GM21528 (cell line): Measurements from ENCODE around the gene BCL11B.

Experiments used
- ATAC-seq: cut with Tn5 transposase; IDR thresholded peaks from one replicate; pipeline ENCODE4 v1.9.1; 2021; ENCODE audit warnings: mild to moderate bottlenecking, moderate library complexity; ENCODE audit not compliant: unreplicated experiment, low FRiP score

The BCL11B gene

DNA sequence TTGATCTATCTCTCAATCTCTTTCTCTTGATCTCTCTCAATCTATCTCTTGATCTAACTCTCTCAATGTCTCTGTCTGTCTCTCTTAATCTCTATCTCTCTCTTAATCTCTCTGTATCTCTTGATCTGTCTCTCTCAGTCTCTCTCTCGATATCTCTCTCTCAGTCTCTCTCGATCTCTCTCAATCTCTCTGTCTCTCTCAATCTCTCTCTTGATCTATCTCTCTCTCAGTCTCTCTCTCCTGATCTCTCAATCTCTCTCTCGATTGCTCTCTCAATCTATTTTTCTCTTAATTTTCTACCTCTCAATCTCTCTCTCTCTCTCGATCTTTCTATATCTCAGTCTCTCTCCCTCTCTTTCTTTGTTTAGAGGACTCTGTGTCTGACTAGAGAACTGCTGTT lies 126.7 kb downstream of the BCL11B start:
- no peak for ATAC-seq

DNA sequence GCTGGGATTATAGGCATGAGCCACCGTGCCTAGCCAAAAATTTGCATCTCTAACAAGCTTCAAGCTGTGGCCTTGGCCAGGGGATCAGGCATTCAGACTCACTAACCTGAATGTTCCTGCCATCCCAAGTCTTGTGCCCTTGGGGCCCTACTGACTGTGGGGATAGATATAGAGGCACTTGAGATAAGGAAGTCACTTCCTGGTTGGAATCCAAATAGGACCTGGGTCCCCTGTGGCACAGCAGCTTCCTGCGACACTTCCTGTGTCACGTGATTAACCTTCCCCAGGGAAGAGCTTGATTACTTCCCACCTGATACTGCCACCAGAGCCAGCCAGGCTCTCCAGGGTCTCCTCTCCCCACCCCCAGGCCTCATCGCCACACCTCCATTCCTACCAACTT lies 128.2 kb downstream of the BCL11B start:
- ATAC-seq, result no peak

DNA sequence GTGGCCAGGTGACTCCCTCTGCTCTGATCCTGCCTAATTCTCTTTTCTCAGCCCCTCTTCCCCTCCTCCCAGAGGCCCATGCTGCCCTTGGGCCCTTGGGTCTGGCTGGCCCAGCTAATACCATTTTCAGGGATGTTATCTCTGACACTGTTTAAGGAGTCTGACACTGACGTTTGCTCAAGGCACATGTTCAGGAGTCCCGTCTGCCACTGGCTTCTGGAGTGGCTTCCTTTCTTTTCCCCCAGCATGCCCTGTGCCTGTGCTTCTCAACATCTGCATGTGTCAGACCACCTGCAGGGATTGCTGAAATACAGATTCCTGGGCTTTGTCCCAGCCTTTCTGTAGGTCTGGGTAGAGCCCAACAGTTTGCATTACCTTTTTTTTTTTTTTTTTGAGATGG lies 128.9 kb downstream of the BCL11B start:
- no peak for ATAC-seq

DNA sequence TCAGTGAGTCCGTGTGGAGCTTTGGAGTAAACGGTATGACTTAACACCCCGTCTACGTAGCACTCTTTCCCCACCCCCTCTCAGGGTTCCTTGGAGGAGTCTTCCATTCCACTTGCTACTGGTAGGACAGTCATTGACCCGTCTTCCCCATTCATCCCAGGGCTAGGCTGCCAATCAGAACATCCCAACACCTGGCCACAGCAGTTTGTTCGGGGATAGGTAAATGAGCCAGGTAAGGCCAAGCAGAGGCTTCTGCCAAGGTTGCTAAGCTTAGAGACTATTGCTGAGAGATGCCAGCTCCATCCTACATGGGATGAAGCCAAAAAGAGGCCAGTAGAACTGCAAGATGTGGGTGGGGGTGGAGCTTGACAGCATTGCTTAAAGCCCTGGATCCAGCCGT lies 130.8 kb downstream of the BCL11B start:
- no peak for ATAC-seq

DNA sequence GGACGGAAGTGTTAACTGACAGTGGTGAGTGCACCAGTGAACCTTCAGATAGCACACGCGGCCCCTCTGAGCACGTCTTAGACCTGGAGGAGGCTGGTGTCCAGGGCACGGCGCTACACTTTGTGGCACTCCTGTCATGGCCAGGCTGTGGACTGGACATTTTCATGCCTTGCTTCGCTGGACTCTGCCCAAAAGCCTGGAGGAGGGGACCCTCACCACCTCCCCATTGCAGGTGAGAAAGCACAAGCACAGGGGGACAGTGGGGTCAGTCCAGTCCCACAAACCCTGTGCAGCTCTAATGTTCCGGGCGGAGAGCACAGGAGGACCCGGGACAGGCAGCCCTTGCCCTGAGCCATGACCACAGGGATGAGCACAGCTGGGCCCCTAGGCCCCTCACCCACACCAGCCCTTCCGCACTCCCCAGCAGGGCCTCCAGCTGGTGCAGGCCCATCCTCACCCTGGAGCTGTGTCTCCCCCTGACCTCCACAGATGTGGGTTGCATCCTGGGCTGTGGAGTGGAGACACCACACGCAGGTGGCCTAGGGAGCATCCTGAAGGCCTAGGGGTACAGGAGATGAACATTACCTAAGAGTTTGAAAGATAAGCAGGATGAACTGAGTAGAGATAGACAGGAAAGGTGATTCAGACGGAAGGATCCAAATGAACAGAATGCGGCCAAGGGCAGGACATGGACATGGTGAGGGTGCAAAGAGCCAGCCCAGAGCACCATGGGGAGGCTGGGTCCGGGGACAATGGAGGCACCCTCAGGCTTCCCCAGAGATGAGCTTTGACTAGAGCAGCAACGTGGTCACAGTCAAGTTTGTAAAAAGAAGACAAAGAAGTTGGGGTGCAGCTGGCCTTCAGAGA lies 132.8 kb downstream of the BCL11B start:
- no peak for ATAC-seq

DNA sequence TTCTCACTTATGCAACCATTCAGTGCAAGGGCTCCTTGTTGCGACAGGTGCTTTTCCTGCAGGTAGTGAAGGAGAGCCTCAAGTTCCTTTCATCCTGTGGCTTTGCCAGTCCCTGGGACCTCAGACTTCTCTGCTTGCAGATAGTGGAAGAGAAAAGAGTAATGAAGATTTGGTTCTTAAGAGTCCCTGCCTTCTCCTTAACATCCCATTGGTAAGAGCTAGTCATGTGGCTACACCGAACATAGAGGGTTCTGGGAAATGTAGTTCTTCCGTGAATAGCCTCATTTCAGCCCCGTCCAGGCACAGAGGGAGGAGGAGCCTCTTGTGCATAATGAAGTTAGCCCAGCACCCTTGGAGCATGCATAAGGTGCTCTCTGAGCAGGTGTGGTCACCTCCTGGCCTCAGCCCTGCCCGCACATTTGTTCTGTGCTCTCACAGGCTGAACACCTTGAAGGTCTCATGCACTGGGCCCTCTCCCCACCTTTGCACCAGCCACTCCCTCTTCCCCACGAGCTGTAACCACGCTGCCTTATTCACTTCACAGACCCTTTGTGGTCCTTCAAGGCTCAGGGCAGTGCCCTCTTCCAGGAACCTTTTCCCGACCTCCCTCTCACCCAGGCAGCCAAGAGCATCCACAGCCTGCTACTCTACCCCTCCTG lies 134.0 kb downstream of the BCL11B start:
- no peak for ATAC-seq

DNA sequence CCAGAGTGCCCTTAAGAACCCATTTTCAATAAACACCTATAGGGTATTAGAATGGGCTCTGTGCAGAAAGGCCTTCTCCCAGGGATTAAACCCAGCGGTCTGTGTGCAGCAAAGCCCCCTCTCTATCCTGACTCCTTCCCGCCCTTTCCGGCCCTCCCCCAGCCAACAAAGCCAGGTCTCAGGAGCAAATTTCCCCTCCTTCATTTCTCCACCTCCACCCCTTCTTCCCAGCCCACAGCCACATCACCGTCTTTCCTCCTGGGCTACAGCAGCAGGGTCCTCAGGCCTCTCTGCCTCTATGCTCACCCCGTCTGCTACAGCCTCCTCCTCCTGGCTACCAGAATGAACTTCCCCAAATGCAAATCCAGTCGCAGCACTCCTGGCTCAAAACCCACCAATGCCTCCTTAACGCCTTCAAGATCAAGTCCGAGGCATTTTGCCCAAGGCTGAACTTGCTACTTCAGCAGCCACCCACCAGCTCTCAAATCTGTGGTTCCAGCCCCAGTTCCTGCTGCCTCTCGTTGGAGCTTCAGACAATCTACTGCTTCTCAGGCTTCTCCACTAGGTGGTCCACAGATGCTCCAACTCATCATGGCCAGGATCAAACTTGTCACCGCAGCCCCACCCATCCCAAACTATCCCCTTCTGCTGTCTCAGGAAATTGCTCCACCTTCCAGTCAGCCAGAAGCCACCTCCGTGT lies 134.8 kb downstream of the BCL11B start:
- no peak for ATAC-seq

DNA sequence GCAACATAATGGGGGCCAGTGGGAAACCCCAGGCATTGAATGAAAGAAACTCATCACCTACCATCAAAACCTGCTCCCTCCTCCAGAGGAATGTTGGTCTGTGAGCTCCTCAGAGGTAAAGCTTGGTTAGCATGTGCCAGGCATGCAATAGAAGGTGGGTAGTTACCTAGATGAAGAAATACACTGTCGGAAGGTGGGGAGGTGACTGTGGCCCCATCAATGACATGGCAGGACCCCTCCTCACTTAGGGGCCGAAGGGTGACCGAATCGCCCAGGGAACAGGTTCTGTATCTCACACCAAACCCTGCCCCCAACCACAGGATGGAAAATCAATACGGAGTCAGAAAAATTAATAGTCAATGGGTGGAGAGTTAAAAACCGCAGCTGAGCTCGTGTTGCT lies 135.6 kb downstream of the BCL11B start:
- no peak for ATAC-seq

DNA sequence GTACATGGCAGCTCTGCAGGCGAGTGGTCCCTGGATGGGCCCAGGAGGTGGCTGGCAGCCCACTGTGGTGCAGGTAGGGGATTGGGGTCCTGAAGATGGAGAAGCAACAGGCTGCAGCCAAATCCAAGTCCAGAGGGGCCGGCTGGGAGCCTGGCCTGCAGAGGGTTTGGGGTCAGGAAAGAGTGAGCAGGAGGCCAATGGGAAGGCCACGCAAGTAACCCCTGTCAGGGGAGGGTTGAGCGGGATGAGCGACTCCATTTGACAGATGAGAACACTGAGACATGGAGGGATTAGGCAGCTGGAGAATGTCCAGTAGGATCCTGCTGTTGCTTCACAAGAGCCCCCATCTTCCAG lies 136.0 kb downstream of the BCL11B start:
- ATAC-seq, result no peak

DNA sequence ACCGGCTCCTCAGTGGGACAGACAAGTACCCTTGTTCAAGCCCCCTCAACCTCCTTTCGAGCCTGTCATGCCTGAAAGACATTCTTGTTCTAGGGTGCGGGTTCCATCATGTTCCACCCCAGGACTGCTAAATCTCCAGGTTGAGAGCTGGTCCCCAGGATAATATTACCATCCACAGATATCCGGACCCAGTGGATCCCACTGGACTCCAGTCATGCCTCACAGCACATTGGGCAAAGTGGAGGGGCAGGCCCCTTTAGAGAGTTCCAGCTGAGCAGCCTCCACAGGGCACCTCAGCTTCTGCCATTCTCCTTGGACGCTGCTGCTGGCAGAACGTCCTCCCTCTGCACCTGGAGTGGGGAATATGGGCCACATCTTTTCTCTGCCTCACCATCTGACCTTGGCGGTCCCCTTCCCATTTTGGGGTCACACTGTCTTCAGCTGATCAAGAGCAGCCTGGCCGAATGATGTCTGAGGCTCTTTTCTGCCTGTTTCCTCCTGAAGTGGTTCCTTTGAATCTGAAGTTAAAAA lies 137.4 kb downstream of the BCL11B start:
- ATAC-seq, result no peak

DNA sequence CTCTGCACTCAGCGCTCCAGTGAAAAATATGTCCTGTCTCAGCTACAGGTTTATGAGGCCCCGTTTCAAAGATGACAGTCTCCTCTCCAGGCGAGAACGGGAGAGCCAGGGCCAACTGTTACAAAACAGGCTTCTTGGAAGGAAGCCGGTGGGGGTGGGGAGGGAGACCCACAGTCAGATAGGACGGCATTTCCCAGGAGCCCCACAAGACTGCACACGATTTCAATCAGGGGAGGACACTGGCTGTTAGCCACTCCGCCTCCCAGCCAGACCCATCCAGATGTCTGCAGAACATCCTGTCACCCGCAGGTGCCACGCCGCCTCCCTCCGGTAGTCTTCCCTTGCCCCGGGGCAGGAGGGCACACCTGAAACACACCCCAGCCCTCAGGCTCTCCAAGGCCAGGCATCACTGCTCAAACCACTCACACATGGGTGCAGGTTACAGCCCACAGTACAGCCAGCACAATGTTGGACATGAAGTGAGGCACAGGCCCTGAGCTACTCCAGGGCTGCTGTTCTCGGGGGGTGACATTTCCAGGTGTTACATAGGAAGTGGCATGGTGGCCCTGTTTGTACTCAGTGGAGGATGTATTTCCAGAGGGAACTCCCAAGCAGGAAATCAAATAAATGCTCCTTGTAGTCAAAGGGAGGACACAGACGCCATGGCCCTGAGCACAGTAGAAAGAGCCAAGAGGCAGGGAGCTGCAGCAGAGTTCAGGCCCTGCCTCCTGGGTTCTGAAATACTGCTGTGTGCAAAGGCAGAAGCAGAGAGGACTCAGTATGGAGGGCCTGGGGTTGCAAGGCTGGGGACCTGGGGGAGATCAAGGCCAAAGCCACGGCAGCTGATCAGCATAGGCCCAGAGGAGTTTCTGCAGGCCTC lies 138.1 kb downstream of the BCL11B start:
- no peak for ATAC-seq

DNA sequence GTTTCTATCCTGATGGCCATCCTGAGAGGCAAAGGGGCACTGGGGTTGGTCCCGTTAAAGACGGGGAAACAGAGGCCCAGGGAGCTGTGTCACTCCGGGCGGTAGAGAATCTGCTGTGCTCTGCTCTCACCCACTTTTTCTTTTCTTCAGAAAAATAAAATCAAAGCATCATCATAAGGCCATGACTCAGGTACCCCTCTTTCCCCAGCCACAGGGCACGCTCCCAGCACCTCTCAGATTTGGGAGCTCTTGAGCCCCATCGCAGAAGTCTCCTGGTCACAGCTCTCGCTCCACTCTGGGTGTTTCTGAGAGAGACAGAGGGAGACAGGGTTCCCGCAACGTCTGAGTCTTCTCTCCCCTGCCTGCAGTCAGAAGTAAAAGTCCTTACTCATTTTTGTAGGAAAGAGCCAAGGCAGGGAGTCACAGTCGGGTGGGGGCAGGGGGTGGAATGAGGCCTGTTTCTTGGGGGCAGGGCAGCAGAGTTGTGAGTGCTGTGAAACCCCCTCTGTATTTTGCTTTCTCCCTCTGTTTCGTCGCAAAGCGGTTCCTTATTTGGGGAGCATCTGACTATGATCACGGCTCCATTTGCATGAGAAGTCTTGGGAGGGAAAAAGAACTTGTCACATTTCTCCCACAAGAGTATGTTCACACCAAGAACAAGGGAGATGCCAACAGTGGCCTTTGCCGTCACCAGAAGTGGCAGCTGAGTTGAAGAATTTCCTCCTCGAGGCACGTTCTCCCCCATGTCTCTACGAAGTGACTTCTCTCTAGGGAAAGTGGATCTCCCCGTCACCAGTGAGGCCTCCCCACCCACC lies 139.0 kb downstream of the BCL11B start:
- no peak for ATAC-seq

DNA sequence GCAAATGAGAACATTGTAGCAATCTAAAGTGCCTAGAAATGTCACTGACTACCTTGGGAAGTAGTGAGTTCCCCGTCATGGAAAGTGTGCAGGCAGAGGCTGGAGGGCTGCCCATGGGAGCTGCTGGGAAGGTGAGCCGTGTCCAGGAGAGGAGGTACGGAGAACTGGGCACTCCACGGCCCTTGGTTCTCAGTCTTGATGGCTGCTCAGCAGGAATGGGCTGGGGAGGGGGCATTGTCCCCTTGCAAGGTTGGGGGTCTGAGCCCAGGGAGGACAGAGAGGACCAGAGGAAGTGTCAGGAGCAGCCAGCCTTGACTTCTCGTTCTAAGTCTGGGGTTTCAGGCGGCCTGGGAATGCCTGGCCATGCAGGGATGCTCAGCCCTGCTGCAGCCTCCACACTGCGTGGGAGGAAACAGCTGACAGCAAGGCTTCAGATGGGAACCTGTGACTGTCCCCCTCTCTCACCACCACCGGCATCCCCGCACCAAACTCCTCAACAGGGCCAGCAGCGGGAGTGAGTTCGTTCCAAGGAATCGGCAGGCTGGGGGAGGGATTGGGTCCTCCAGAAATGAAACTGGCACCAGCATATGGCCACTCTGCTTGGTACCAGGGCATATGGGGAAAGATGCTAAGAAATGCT lies 140.2 kb downstream of the BCL11B start:
- ATAC-seq, result no peak

DNA sequence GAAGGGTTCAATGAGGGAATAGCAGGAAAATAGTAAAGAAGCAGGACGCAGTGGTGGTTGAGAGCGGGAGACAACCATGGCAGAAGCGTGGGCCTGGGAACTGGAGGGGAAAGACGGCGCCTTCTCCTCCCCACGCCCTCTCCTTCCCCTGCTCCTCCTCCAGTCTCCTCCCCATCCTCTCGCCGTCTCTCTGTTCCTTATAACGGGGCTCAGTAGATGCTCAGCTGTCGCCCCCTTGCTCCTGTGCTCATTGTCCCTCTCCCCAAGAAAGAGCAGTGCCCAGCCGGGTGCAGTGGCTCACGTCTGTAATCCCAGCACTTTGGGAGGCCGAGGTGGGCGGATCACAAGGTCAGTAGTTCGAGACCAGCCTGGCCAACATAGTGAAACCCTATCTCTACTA lies 142.0 kb downstream of the BCL11B start:
- ATAC-seq, result no peak

DNA sequence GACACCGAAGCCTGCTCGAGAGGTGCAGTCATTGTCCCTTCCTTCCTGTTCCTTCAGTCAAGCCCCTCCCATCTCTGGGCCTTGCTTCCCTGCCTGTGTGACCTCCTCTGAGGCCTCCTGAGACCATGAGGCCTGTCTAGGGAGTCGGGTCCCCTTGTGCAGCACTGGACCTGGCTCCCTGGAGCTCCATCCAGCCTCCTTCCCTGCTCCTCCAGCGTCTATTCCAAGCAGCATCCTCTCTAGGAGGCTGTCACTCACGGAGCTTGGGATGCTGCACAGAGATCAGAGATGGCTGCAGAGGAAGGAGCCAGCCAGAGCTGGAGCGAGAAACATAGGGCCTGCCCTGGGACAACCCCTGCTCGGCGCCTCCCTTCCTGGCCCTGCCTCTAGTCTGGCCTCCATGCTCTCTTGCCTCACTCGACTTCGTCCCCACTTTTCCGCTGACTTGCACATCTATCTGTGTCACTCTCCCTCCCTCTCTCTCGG lies 142.7 kb downstream of the BCL11B start:
- no peak for ATAC-seq

DNA sequence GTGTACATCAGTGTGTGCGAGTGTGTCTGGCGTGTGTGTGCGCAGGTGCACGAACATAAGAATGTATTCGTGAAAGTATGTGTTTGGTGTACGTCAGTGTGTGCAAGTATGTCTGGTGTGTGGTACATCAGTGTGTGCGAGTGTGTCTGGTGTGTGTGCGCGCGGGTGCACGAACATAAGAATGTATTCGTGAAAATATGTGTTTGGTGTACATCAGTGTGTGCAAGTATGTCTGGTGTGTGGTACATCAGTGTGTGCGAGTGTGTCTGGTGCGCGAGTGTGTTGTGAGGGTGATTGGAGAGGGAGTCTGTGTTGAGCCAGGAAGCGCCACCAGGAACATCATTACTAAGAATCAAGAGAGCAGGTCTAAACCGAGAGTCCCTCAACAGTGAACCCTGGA lies 143.8 kb downstream of the BCL11B start:
- no peak for ATAC-seq

DNA sequence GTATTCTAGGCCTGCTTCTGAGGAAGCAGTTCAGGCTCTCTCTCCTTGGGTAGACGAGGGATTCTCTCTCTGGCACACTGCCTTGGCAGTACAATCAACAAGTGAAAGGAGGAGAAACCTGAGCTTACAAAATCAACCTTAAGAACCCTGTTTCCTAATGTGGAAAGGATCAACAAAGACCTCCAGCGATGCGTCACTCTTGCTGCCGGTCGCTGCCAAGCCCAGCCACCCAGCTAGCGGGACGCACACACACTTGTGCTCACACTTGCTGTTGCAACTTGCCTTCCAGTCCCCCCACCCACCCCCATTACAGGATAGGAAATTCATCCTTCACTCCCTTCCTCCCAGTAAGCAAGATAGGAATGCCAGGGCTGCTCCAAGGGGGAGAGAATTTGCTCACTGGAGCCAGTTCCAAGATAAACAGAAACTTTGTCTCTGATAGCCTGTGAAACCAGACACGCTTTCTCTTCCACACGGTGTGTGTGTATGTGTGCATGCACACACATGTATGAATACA lies 144.3 kb downstream of the BCL11B start:
- no peak for ATAC-seq

DNA sequence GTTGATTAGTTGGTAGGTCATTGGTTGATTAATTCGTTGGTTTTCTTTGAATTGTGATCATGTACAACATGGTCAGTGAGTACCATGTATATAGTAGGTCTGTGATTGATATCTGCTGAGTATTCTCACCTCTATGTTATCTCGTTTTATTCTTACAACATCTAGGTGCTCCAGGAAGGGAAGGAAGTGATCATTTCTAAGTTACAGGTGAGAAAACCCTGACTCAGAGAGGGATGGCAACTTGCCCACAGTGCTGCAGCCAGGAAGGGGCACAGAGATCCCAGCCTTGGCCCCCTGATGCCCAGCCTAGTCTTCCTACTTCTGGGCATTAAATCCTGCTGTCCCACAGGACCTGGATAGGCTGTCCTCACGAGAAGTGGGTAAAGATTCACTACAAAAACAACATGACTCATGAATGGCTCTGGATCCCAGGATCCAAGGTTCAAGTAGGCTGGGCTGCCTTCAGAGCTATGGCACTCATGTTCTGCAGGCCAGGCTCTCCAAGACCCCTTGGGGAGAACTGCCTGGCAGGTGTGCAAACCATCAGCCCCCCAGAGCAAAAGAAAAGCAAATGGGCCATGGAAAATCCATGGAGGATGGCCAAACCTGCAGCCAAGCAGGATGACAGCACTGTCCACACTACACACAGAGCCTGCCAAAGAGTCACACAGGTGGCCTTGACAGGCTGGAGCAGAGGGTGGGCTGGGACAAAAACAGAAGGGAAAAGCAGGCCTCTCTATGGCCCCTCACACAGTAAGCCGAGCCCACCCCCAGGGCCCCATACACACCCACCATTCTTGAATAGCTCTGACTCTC lies 146.2 kb downstream of the BCL11B start:
- ATAC-seq, result no peak
